Left lung (tissue), 10 donors: ENCODE results near the gene BEND6. TPM values are rescaled to one million over a fixed set of nuclear protein-coding genes. Genes with fewer than 3 reads are reported as not detected.
A peak's percentile ranks its signal among the peaks of the same experiment; 100 is the strongest.
"Not testable (repeated sequence)": the region's sequence is repeated elsewhere in the genome, so short reads cannot be mapped to it uniquely, and the experiment has no call there.

Source experiments
- ATAC-seq: fragments of 200-7000 bp; cut with Tn5 transposase; one replicate; pipeline ENCODE4 v1.9.1; 2020; ENCODE audit warnings: moderate library complexity
- DNase-seq, 4 donors: peaks; one replicate each; pipeline ENCODE4 v3.0.0-alpha.2; 2013 to 2020
- H3K27ac ChIP-seq, 2 donors: fragments of 200-600 bp; sonication (generic) in 1 of 2; one replicate each; pipeline versions ENCODE4 v1.5.0 to v1.8.0; 2020 to 2021
- H3K27me3 ChIP-seq, 2 donors: fragments of 200-600 bp; sonication (generic) in 1 of 2; one replicate each; pipeline versions ENCODE4 v1.5.0 to v1.8.0; 2020 to 2021
- H3K36me3 ChIP-seq, 2 donors: fragments of 200-600 bp; sonication (generic) in 1 of 2; one replicate each; pipeline versions ENCODE4 v1.5.0 to v1.8.0; 2020 to 2021
- H3K4me1 ChIP-seq, 2 donors: fragments of 200-600 bp; one replicate each; pipeline ENCODE4 v1.8.0; 2021
- H3K4me3 ChIP-seq, 2 donors: fragments of 200-600 bp; sonication (generic) in 1 of 2; one replicate each; pipeline versions ENCODE4 v1.5.0 to v1.8.0; 2020 to 2021; ENCODE audit warnings: mild to moderate bottlenecking in 1 of 2
- H3K9me3 ChIP-seq, 2 donors: fragments of 200-600 bp; sonication (generic) in 1 of 2; one replicate each; pipeline versions ENCODE4 v1.5.0 to v1.8.0; 2020 to 2021
- intact Hi-C, 2 donors: fragments of 100-400 bp; cut with DNase I; formaldehyde crosslinking; loops; one replicate each; pipeline versions ENCODE4 v1.11.2 to v1.14.2; 2022
- polyA plus RNA-seq, 6 donors: library from polyadenylated mRNA; unstranded; fragments of 120-200 nt; gene quantifications; one replicate each; pipeline ENCODE4 v1.2.1, GENCODE V29; 2013; ENCODE audit not compliant: insufficient read length in 6 of 6
- total RNA-seq, 2 donors: library from RNA; stranded (reverse); fragmentation: NEBNext Ultra II Directional; extraction: Animal tissue kit (Norgen Biotek cat#: 25700); gene quantifications; one replicate each; pipeline ENCODE4 v1.2.1, GENCODE V29; 2021
- TF ChIP-seq, protein P1 (sequence below), 2 donors: fragments of 200-600 bp; sonication (generic) in 1 of 2; IDR thresholded peaks; one replicate each; pipeline versions ENCODE4 v1.5.0 to v1.8.0; 2021; ENCODE audit warnings: antibody characterized with exemption in 2 of 2
- donor health status: DM: no; HTN: yes; CAD: no.
- donor health status: DM: no; HTN: no; CAD: no.

The BEND6 gene
- total and polyA plus RNA-seq, 8 donors: 1.1 to 3.8 (median 1.6) TPM

DNA sequence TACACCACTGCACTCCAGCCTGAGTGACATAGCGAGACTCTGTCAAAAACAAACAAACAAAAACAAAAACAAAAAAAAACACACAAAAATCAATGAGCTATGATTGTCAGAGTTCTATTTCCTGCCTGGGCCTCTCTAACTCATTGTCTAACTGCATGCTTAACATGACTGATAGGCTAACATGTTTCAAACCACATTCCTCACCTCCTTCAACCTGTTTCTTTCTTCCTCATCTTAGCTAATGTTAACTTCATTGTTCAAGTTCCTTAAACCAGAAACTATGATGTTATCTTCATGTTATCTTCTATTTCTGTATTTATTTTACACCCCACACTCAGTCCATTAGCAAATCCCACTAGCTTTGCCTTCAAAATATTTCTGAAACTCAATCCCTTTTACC lies 41.5 kb downstream of the BEND6 start:
- Histone ChIP-seq H3K27me3 (no peaks in the 10 kb centered on the region), H3K36me3 (no peaks in the 10 kb centered on the region), H3K27ac (no peak overlapping the region), H3K4me1 (no peaks in the 10 kb centered on the region), H3K4me3 (no peak overlapping the region), H3K9me3 (peaks cover 0 to 11% of the 10 kb centered on the region in 2 donors)
- TF ChIP-seq, protein P1, sequence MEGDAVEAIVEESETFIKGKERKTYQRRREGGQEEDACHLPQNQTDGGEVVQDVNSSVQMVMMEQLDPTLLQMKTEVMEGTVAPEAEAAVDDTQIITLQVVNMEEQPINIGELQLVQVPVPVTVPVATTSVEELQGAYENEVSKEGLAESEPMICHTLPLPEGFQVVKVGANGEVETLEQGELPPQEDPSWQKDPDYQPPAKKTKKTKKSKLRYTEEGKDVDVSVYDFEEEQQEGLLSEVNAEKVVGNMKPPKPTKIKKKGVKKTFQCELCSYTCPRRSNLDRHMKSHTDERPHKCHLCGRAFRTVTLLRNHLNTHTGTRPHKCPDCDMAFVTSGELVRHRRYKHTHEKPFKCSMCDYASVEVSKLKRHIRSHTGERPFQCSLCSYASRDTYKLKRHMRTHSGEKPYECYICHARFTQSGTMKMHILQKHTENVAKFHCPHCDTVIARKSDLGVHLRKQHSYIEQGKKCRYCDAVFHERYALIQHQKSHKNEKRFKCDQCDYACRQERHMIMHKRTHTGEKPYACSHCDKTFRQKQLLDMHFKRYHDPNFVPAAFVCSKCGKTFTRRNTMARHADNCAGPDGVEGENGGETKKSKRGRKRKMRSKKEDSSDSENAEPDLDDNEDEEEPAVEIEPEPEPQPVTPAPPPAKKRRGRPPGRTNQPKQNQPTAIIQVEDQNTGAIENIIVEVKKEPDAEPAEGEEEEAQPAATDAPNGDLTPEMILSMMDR (IDR thresholded peaks at IDR 0.05): no peak
- DNase-seq (no peak), ATAC-seq (no peak)
- intact Hi-C loops: no loop called here

DNA sequence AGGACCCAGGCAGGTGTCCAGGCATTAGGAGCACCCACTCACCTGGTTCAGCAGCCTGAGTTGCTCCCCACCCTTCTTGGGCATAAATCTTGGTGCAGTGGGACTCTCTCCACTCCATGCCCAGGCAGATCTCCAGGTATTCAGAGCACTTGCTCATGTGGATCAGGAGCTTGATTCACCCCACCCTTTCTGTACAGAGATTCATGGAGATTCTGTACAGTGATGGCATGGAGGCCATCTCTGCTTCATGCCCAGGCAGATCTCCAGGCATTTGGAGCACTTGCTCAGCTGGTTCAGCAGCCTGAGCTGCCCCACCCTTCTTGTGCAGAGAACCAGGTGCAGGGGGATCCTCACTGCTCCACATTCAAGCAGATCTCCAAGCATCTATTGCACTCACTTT lies 44.1 kb downstream of the BEND6 start:
- Histone ChIP-seq H3K27me3 (no peaks in the 10 kb centered on the region), H3K27ac (no peak overlapping the region), H3K9me3 (peaks cover 0 to 11% of the 10 kb centered on the region in 2 donors), H3K4me3 (no peak overlapping the region), H3K36me3 (no peaks in the 10 kb centered on the region), H3K4me1 (no peaks in the 10 kb centered on the region)
- ATAC-seq (no peak), DNase-seq (no peak)
- TF ChIP-seq, protein P1 (IDR thresholded peaks at IDR 0.05): no peak
- intact Hi-C loops: no loop called here

DNA sequence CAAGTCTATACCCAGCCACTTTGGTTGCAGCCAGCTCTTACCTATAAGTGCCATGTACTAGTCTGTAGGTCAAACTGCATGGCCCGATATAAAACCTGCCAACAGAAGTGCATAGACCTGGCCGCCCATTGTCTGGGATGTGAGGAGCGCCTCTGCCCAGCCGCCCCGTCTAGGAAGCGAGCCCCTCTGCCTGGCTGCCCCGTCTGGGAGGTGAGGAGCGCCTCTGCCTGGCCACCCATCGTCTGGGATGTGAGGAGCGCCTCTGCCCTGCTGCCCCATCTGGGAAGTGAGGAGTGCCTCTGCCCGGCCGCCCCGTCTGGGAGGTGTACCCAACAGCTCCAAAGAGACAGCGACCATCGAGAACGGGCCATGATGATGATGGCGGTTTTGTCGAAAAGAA lies 44.8 kb downstream of the BEND6 start:
- ATAC-seq, intact Hi-C loops: not testable (repeated sequence)

DNA sequence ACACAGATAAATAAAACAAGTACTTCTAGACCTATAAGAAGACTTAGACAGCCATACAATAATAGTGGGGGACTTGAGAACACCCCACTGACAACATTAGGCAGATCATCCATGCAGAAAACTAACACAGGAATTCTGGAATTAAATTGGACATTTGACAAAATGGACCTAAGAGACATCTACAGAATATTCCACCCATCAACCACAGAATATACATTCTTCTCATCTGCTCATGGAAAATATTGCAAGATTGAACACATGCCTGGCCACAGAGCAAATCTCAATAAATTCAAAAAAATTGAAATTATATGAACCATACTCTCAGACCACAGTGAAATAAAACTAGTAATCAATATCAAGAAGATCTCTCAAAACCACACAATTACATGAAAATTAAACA lies 47.3 kb downstream of the BEND6 start:
- H3K9me3 ChIP-seq: peaks cover 0 to 11% of the 10 kb centered on the region in 2 donors
- DNase-seq (no peak), ATAC-seq (no peak)
- TF ChIP-seq, protein P1 (IDR thresholded peaks at IDR 0.05): no peak
- no peaks in the 10 kb centered on the region for H3K27me3 ChIP-seq
- no peaks in the 10 kb centered on the region for H3K4me1 ChIP-seq
- no peak overlapping the region for H3K27ac ChIP-seq
- intact Hi-C loops: no loop called here
- H3K4me3 ChIP-seq: no peak overlapping the region
- no peaks in the 10 kb centered on the region for H3K36me3 ChIP-seq

More for the DNA sequence above, 44.8 kb downstream of the BEND6 start:
- H3K27ac ChIP-seq, H3K4me3 ChIP-seq, H3K36me3 ChIP-seq, DNase-seq, H3K4me1 ChIP-seq, H3K27me3 ChIP-seq: not testable (repeated sequence)
- peaks cover 0 to 11% of the 10 kb centered on the region in 2 donors for H3K9me3 ChIP-seq

DNA sequence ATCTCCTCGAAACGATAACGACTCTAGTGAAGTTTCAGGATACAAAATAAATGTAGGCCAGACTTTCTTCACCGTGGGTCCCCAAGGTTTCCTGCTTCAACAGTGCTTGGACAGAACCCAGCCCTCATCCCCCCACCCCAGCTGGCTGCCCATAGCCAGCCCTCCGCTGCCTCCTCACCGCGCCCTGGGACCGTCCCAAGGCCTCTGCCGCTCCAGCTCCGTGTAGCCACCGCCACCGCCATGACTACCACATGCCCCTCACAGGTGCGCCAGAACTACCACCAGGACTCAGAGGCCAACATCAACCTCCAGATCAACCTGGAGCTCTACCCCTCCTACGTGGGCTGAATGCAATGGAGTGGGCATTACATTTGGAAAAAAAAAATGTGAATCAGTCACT lies 49.4 kb downstream of the BEND6 start:
- DNase-seq: peak in 1 of 4 donors; percentile 69
- no peak overlapping the region for H3K27ac ChIP-seq
- H3K27me3 ChIP-seq: no peaks in the 10 kb centered on the region
- H3K4me3 ChIP-seq: no peak overlapping the region
- peaks cover 0 to 4% of the 10 kb centered on the region in 2 donors for H3K9me3 ChIP-seq
- TF ChIP-seq, protein P1 (IDR thresholded peaks at IDR 0.05): no peak
- H3K36me3 ChIP-seq: no peaks in the 10 kb centered on the region
- ATAC-seq: no peak
- intact Hi-C loops: no loop called here
- no peaks in the 10 kb centered on the region for H3K4me1 ChIP-seq

DNA sequence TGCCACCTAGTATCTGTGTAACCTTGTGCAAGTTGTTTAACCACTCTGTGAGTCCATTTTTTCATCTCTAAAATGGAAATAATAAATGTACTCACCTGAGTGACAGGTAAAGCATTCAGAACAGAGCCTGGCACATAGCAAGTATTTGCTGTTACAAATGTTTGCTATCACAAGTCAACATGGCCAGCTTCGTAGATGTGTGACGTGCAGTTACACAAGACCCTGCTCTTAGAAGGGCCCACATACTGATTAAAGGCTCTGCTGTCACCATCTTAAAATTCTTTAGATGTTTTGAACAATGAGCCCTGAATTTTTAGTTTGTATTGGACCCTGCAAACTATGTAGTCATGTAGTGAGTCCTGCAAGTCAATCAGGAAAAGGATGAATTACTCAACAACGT lies 51.2 kb downstream of the BEND6 start:
- DNase-seq: no peak
- H3K27ac ChIP-seq: no peak overlapping the region
- H3K27me3 ChIP-seq: no peaks in the 10 kb centered on the region
- no peak for ATAC-seq
- TF ChIP-seq, protein P1 (IDR thresholded peaks at IDR 0.05): no peak
- H3K36me3 ChIP-seq: no peaks in the 10 kb centered on the region
- intact Hi-C loops: no loop called here
- no peaks in the 10 kb centered on the region for H3K9me3 ChIP-seq
- no peaks in the 10 kb centered on the region for H3K4me1 ChIP-seq
- no peak overlapping the region for H3K4me3 ChIP-seq

DNA sequence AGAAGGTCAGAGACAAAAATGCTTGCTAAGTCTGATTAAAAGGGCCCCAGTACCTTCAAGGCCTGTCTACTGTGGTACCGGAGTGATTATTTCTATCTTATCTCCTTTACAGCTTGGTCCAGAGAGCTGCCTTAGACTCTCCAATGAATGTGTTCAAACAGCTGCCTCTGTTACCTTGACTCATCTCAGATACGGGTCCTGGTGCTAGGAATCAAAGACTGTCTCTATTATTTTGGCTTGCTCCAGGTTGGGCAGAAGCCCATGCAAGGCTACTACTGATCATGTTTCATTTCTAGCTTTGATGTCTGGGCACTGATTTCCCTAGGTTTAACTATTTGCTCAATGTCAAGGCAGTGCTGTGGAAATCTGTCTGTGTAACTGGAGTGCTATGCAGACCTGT lies 53.2 kb downstream of the BEND6 start:
- intact Hi-C loops, H3K27me3 ChIP-seq, H3K27ac ChIP-seq, DNase-seq, ATAC-seq, H3K36me3 ChIP-seq, H3K9me3 ChIP-seq, H3K4me3 ChIP-seq, H3K4me1 ChIP-seq: not testable (repeated sequence)
